HG02885 (cell line): Measurements from ENCODE around the gene POFUT2.

ENCODE experiments used
- ATAC-seq: cut with Tn5 transposase; IDR thresholded peaks from one replicate; pipeline ENCODE4 v1.9.1; 2021; ENCODE audit warnings: mild to moderate bottlenecking; ENCODE audit not compliant: unreplicated experiment, poor library complexity

Gene POFUT2

GRCh38 chr21:45287438-45288391 lies at the start of gene POFUT2:
TSS of gene POFUT2 (minus strand) at chr21:45287895. CDS start at chr21:45287871, 24 bp downstream.
- ATAC-seq: peak; percentile 85

- ATAC-seq: no peak
These were observed 49.2 kb upstream of the POFUT2 start for GRCh38 chr21:45336870-45337269.

GRCh38 chr21:45336535-45336810 lies 48.8 kb upstream of the POFUT2 start:
- no peak for ATAC-seq

GRCh38 chr21:45335761-45336534 lies 48.3 kb upstream of the POFUT2 start:
- ATAC-seq: no peak

- ATAC-seq: no peak
These were observed 47.6 kb upstream of the POFUT2 start for GRCh38 chr21:45335151-45335760.

GRCh38 chr21:45334591-45335081 lies 46.9 kb upstream of the POFUT2 start:
- ATAC-seq: no peak

GRCh38 chr21:45334134-45334533 lies 46.4 kb upstream of the POFUT2 start:
- no peak for ATAC-seq

GRCh38 chr21:45333583-45334121 lies 46.0 kb upstream of the POFUT2 start:
- ATAC-seq: no peak

- no peak for ATAC-seq
These were observed 45.4 kb upstream of the POFUT2 start for GRCh38 chr21:45332981-45333582.

- no peak for ATAC-seq
These were observed 44.7 kb upstream of the POFUT2 start for GRCh38 chr21:45332415-45332814.

GRCh38 chr21:45331531-45332147 lies 43.9 kb upstream of the POFUT2 start:
- no peak for ATAC-seq

GRCh38 chr21:45330851-45331261 lies 43.2 kb upstream of the POFUT2 start:
- ATAC-seq: no peak

- no peak for ATAC-seq
These were observed 42.5 kb upstream of the POFUT2 start for GRCh38 chr21:45330075-45330781.

- ATAC-seq: no peak
These were observed 41.8 kb upstream of the POFUT2 start for GRCh38 chr21:45329261-45330074.

- no peak for ATAC-seq
These were observed 40.8 kb upstream of the POFUT2 start for GRCh38 chr21:45328198-45329091.

- no peak for ATAC-seq
These were observed 39.9 kb upstream of the POFUT2 start for GRCh38 chr21:45327441-45328197.
